GM13977 (cell line): ENCODE data around the gene PJA1.

ENCODE experiments used
- DNase-seq: peaks from one replicate; pipeline ENCODE4 v3.0.0; 2012; ENCODE audit warnings: low spot score
- CTCF ChIP-seq: IDR thresholded peaks from 2 replicates; pipeline ENCODE4 v1.5.1; 2012; ENCODE audit warnings: mild to moderate bottlenecking, control low read depth; ENCODE audit not compliant: insufficient read depth; ENCODE audit errors: extremely low read depth, missing control alignments
- in situ Hi-C: fragments of 300-500 bp; cut with MboI; formaldehyde crosslinking; loops from one replicate; pipeline ENCODE4 v1.12.0; 2022; ENCODE audit warnings: low sequenced_read_pairs, low pct_unique_long_range_greater_than_20kb, mixed read lengths, inconsistent platforms; ENCODE audit not compliant: unreplicated experiment

PJA1 gene

GRCh38 chrX:69197690-69198089 lies 32.4 kb upstream of the PJA1 start:
- no peak for TF ChIP-seq CTCF
- DNase-seq = no peak
- in situ Hi-C loops = no loop called here

DNA sequence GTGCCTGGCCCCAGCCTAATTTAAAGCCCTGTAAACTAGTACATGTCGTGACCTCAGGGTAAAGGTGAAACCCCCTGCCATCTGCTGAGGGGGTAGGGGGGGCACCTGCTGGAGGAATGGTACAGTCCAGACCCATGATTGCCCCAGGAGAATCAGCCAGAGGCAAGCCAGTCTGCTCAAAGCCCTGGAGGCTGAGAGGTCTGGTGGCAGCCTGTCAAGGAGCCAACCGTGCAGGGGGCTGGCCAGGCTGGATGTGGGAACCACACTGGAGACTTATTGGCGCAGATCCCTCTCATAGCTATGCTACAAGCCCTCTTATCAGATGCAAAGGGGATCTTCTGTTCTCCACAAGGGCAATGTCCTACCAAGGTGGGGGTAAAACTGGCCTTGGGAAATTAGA lies 31.4 kb upstream of the PJA1 start:
- DNase-seq = no peak
- in situ Hi-C loops = no loop called here
- no peak for TF ChIP-seq CTCF

DNA sequence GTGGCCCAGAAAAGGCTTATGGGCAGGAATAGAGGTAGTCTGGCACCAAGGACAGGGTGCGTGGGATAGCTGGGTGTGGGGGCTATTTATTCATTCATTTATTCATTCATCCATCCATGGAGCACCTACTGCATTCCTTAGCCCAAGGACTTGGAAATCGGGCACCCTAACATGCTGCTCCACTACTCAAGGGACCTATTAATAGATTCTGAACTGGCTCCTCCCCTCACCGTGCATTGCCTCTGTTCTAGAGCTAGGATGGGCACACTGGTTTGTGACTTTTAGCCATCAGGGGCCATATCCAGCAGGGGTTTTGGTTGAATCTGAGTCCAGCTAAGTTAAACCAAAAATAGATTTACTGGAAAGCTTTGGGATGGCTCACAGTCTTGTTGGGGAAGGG lies 30.6 kb upstream of the PJA1 start:
- no peak for TF ChIP-seq CTCF
- in situ Hi-C loops = no loop called here
- DNase-seq = no peak

GRCh38 chrX:69195192-69195591 lies 29.9 kb upstream of the PJA1 start:
- in situ Hi-C loops = no loop called here
- no peak for TF ChIP-seq CTCF
- DNase-seq = no peak

- no peak for DNase-seq
- in situ Hi-C loops = no loop called here
- TF ChIP-seq CTCF = no peak
Measured at GRCh38 chrX:69192603-69193002, 27.4 kb upstream of the PJA1 start.

DNA sequence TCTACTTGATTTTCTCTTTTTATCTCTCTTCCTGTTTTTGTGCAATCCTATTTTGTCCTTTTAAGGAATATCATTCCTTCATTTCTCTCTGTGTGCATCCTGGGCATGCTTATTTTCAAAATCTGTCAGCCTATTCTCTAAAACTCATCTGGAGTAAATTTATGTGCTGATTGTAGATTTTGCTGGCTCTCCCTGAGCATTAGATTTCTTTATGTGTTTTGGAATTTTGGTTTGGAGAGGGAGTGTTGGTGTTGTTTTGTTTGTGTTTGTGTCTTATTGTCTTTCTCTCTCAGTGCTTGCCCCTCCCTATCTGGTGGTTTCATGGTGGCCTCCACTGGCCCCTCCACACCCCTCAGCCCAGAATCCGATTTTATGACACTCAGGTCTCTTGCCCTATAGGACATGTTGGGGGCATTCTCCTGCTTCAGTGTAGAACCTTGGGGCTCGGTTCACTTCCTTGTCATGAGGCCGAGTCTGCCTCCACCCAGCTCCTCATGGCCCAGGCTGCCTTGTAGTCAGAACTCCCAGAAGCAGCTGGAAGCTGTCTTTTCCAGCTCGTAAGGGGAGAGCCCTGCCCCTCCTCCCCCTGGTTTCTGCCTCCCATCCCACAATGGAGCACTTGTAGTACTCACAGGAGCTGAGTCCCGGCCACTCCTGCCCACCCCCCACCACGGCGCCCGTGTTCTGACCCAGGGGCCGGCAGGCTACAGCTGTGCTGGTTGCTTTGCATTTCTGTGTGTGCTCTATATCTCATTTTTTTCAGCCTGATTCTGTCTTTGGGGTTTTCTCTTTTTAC lies 24.5 kb upstream of the PJA1 start:
- no peak for DNase-seq
- in situ Hi-C loops = no loop called here
- TF ChIP-seq CTCF = no peak
